GM19043 (cell line): ENCODE data around the gene SC5D.

Experiments
- ATAC-seq: cut with Tn5 transposase; IDR thresholded peaks from one replicate; pipeline ENCODE4 v1.9.1; 2021; ENCODE audit warnings: low read depth; ENCODE audit not compliant: unreplicated experiment

Gene SC5D

GRCh38 chr11:121291896-121292494, 576 bp upstream of the SC5D start:
- peak; percentile 19 for ATAC-seq

- no peak for ATAC-seq
These were observed 670 bp downstream of the SC5D start for GRCh38 chr11:121293288-121293594.

GRCh38 chr11:121295246-121296029, 2.9 kb downstream of the SC5D start:
- ATAC-seq: no peak

- ATAC-seq: no peak
These were observed 5.3 kb downstream of the SC5D start for GRCh38 chr11:121297872-121298271.

GRCh38 chr11:121298774-121299173, 6.2 kb downstream of the SC5D start:
- no peak for ATAC-seq

GRCh38 chr11:121299417-121299816, 6.8 kb downstream of the SC5D start:
- ATAC-seq: no peak

- no peak for ATAC-seq
These were observed 7.9 kb downstream of the SC5D start for GRCh38 chr11:121300313-121300971.

- peak; percentile 55 for ATAC-seq
These were observed 8.6 kb downstream of the SC5D start for GRCh38 chr11:121300972-121301699.

- no peak for ATAC-seq
These were observed 12.2 kb downstream of the SC5D start for GRCh38 chr11:121304759-121305158.

- ATAC-seq: no peak
These were observed 16.2 kb downstream of the SC5D start for GRCh38 chr11:121308816-121309215.

- ATAC-seq: peak; percentile 84
These were observed 17.1 kb downstream of the SC5D start for GRCh38 chr11:121309688-121310087.

- no peak for ATAC-seq
These were observed 18.3 kb downstream of the SC5D start for GRCh38 chr11:121310908-121311307.

GRCh38 chr11:121311373-121311772, 18.8 kb downstream of the SC5D start:
- no peak for ATAC-seq

- ATAC-seq: no peak
These were observed 19.9 kb downstream of the SC5D start for GRCh38 chr11:121312483-121312882.

- ATAC-seq: no peak
These were observed 26.6 kb downstream of the SC5D start for GRCh38 chr11:121318848-121319834.

GRCh38 chr11:121321614-121322243, 29.2 kb downstream of the SC5D start:
- ATAC-seq: peak; percentile 74

- no peak for ATAC-seq
These were observed 30.6 kb downstream of the SC5D start for GRCh38 chr11:121323046-121323607.

GRCh38 chr11:121326230-121326629, 33.7 kb downstream of the SC5D start:
- no peak for ATAC-seq

GRCh38 chr11:121327553-121327952, 35.0 kb downstream of the SC5D start:
- ATAC-seq: no peak
